Midbrain (tissue), 1 donor: ENCODE measurements around the gene CLMN.
"Not testable (repeated sequence)": the region's sequence is repeated elsewhere in the genome, so short reads cannot be mapped to it uniquely, and the experiment has no call there.

Source experiments
- DNase-seq: peaks from one replicate; lab custom pipeline; 2025; lab: John Stamatoyannopoulos, UW

Gene CLMN

DNA sequence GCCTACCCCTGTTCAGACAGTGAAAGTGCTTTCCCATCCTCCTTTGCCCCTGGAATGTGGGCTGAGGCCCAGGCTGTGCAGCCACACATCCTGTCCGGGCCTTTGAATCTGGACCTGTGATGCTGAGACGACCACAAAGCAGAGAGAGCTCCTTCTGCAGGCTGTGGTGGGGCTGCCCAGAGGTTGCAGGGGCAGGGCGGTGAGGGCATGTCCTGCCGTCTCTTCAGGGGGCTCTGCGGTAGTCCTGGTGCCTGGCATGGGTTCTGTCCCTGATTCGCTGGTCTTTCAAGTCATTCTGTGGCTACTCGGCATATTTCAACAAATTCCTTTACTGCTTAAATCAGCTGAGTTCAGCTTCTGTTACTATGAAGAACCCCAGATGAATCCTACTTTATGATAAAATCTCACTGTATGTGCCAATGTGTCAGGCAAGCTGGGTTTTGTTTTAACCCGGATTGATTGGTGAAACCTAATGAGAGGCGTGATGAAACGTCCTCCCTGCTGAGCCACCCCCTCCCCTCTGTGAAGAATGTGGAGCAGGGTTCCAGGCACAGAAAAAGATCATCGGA lies 99.0 kb downstream of the CLMN start:
- DNase-seq, result no peak

DNA sequence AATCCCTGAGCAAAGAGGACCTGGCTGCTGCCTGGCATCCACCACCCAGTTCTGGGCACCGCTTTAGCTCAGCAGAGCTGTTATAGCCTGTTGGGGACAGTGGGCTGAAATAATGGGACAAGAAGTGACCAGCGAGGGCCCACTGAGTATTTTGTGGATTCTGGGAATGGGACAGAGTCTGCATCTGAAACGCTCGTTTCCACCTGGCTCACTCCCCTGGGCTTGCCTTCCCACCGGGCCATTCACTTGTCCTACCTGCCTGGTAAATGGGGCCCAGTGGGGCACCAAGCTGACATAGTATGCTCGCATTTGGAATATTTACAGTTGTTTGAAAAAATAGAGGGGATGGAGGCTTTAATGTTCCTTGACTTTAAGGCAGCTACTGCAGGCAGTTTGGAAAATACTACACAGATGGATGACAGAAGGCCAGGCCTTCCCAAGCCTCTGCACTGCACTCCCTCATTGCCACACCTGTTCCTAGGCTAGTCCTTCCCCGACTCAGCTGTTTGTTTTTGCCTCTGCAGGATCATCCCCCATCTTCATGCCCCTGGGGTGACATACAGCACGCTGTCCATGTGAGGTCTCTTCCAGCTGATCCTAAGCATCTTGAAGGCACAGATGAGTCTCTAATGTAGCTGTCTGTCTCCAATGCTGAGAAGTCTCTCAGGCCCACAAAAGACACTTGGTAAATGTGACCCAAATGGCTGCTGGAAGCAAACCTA lies 101.1 kb downstream of the CLMN start:
- no peak for DNase-seq

DNA sequence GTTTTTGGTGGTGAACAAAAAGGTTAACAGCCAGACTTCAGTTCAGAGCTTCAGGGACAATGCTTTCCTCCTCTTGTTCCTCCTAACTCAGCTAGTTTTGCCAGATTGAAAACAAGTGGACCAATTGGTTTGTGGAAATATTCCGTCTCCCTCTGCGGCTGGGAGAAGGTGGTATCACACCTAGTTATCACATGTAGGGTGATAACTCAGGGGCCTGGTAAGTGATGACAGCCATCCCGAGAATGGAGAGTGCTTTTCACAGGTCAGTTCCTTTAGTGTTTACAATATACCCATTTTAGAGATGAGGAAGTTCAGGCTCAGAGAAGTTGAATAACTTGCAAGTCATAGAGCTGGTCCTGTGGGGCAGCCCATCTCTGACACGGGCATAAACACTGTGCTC lies 101.7 kb downstream of the CLMN start:
- DNase-seq, result no peak

DNA sequence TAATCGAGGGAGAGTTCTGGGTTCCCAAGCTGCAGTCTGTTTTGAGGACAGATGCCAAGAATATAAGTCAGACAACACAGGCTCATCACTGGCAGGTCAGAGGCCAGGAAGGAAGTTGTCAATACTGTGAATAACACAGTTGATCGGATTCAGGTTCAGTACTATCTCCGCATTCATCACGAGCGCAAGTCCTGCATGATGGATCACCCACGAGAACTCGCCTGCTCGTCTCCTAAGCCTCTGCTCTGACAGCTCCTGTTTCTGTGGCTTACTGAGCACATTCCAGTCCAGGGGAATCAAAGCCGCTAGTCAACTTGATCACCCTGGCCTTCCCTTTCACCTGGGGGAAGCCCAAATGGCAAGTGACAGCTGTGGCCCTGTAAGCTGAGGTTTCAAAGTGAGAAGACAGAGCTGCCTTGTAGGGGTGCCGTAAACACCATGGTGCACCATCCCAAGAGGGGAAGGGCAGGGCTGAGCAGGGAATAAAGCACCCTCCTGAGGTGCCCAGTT lies 102.3 kb downstream of the CLMN start:
- no peak for DNase-seq

DNA sequence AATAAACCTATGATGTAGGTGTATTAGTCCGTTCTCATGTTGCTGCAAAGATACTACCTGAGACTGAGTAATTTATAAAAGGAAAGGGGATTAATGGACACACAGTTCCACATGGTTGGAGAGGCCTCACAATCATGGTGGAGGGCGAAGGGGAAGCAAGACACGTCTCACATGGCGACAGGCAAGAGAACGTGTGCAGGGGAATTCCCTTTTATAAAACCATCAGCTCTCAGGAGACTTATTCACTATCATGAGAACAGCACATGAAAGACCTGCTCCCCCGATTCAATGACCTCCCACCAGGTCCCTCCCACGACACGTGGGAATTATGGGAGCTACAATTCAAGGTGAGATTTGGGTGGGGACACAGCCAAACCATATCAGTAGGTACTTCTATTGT lies 103.7 kb downstream of the CLMN start:
- DNase-seq, result no peak

DNA sequence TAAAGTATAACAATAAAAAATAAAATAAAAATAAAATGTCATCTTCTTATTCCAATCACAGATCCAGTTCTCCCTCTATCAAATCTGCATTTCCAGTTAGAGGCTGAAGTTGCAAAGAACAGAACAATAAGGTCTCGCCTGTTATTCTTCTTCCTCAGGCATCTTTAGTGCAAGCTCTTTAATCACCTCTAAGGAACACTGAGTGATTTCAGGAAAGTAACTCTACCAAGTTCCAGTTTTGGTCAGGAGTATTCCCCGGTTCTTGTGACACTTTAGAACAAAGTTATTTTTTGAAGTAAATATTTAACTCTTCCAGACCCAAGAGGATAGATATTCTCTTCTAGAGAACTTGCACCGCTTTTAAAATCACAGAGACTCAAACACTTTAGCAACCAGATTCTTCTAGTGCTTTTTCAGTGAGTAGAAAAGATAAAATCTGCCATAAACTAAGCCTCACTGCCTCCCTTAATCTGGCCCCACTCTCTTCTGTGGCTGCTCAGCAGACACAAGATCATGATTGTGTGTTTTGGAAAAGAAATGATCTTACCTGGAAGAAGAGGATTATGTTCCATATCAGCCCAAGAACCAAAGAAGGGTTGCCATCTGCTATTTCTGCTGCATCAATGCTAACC lies 104.5 kb downstream of the CLMN start:
- DNase-seq, result no peak

DNA sequence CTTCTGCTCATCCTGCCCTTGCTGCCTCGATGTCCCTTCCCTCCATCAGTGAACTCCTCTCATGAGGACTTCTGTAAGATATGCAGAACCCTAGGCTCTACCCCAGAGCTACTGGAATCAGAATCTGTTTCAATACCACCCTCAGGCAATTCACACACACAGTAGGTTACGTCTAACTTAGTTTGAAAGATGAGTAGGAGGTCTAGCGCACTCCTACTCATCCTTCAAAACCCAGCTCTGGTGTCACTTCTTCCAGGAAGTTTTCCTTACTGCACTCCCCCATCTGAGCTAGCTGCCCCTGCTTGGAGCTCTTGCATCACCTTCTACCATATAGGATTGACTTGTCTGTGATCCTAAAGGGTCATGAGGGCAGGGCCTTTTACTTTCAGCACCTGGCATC lies 105.9 kb downstream of the CLMN start:
- DNase-seq, result no peak

DNA sequence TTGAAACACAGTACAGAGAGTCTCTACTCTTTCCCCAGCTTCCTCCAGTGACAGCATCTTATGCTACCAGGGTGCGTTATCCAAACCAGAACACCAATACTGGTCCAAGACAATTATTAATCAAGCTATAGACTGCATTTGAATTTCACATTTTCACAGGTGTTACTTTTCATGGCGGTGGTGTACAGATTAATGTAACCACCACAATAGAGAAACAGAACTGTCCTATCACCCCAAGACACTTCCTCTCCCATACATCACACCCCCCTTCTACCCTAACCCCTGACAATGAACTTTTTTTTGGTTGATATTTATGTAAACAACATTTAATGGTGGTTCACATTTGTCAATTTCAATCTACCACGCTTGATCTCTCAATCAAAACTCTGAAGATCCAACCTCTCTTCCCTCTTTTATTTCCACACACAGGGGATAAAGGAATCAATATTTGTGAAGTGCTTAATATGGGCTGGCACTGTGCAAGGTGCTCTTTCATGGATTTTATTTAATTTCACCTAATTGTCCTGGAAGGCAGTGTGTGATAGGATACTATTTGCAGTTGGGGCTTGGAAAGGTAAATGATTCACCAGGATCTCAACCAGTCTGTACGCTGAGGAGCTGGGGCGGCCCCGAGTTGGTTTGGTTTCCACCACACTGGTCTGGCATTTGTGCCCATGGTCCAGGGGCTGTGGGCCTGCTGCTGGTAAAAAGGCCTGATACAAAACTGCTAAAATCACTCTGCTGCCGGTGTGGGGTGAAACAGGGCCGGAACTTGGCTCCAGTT lies 107.8 kb downstream of the CLMN start:
- DNase-seq, result no peak

DNA sequence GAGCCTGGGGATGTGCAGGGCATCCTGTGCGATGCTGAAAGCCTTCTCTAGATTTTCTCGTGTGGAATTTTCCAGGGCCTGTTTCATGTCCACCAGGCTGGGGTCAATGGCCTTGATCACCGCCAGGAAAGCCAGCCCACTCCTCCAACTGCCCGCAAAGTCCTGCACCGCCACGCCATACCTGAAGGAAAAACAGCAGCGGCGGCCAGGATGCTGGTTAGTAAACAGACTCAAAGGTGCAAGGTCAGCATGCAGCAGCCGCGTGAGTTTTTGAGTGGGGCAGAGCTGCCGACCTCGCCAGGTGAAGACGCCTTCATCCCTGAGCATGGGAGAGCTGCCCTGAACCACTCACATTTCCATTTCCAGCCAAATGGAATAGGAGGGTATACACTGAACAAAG lies 109.0 kb downstream of the CLMN start:
- DNase-seq, result no peak

DNA sequence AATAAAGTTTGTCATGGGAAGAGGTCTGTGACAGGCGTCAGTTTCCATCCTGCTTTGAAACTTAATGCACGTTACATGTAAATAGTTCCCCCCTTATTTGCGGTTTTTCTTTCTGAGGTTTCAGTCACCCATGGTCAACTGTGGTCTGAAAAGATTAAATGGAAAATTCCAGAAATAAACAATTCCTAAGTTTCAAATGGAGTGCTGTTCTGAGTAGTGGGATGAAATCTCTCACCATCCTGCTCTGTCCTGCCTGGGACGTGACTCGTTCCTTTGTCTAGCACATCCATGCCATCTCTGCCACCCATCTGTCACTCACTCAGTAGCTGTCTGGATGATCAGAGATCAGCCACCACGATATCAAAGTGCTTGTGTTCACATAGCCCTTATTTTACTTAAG lies 111.1 kb downstream of the CLMN start:
- DNase-seq, result no peak

DNA sequence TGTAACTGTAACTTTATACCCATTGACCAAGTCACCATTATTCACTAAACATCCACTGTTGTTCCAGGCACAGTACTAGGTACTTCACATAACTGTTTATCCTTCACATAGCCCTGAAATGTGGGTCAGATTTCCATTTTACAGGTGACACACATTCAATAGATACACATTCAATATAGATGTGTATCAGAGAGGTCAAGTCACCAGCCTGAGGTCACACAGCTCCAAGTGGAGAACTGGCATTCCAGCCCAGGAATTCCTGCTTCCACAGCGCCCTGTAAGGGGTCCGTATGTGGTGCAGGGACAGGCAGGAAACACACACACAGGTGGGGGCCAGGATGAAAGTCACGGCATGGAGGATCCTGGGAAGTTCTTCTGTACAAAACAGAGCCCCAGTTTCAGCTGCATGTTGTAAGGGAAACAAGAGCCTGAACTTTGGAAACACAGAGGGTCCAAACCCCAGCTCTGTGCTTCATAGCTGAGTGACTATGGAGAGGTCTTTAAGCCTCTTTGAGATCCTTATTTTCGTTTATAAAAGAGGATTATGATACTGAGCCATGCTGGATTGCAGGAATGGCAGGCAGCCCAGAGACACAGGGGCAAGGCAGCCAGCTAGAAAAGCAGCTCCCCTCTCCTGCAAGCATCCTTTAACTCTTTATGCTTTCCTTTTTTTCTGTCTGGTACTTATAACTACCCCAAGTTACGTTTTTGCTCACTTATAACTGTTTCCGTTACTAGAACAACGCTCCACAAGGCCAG lies 112.1 kb downstream of the CLMN start:
- no peak for DNase-seq

DNA sequence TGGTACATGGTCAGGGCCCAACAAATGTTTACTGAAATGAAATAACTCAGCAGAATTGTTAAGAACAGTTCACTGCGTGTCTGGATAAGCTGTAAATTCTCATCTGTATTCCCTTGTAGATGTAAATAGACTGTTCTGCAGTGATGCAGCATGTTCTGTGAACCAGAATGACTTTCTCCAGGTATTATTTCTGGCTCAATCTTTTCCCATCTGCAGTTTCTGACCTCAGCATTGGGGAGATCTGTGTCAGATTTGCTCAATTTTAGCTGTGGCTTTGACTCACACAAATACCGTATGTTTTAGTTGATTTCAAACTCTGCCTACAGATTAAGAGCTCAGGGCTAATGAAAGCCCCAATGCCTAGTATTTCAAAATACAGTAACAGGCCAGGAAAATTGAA lies 113.2 kb downstream of the CLMN start:
- no peak for DNase-seq

DNA sequence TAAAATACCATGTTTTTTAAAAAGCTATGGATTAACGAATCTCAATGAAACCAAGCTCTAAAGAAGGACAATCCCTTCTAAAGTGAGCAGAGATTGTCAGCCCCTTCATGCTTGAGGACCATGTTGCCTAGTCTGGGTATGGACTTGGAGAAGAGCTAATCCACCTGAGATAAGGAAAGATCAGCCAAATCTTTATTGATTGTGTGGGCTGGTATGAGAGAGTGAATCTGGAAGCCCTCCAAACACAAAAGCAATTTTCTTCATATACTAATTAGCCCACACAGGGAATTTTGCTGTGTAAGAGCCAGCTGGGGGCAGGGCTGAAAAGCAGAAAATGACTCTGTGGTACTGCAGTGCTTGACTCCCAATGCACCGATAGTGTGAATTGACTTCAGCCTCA lies 115.0 kb downstream of the CLMN start:
- DNase-seq, result no peak

DNA sequence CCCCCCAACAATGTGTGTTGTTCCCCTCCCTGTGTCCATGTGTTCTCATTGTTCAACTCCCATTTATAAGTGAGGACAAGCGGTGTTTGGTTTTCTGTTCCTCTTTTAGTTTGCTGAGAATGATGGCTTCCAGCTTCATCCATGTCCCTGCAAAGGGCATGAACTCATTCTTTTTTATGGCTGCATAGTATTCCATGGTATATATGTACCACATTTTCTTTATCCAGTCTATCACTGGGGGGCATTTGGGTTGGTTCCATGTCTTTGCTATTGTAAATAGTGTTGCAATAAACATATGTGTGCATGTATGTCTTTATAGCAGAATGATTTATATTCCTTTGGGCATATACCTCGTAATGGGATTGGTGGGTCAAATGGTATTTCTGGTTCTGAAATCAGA lies 118.0 kb downstream of the CLMN start:
- not testable (repeated sequence) for DNase-seq

DNA sequence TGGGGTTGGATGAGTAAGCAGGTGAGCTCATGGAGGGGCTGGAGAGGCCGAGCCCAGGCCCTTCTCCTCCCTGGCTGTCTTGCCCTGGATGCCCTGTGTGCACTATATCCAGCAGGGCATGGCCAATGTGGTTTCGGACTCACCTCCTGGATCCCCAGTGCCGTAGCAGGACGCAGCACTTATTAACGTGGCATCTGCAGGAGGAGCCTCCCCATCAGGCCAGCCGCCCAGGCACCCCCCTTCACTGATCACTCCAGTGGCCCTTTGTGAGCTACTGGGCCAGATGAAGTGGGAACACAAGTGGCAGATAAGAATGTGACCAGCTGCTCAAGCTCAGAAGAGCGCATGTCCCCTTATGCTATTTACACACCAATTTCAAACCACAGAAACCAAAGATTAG lies 119.3 kb downstream of the CLMN start:
- no peak for DNase-seq

DNA sequence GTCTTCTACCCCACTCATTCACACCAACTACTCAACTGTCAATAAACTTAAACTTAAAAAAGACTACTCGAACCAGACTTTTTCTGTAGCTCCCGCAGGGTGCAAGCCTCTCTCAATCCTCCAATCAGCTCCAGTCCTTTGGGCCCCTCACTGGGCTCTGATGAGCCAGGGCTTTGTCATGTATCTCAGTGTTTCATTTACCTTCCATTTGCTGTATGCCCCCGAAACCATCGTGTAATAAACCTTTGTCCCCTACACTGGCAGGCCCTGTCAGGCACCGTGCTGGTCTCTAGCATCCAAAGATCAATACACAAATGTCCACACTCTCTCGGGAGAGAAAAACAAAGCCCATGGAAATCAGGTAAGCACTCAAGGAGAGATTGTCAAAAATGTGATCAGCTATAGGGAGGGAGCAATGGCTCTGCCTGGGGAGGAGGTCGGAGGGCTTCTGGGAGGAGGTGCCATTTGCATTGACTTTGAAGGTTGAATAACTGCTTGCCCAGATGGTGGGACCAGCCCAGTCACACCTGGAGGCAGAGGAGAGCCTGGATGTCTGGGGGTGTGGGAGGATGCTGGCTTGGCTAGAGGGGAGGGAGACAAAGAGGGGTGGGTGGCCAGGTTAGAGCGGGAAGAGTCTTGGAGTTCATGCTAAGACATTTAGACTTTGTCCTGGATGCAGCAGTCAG lies 120.3 kb downstream of the CLMN start:
- DNase-seq, result no peak

DNA sequence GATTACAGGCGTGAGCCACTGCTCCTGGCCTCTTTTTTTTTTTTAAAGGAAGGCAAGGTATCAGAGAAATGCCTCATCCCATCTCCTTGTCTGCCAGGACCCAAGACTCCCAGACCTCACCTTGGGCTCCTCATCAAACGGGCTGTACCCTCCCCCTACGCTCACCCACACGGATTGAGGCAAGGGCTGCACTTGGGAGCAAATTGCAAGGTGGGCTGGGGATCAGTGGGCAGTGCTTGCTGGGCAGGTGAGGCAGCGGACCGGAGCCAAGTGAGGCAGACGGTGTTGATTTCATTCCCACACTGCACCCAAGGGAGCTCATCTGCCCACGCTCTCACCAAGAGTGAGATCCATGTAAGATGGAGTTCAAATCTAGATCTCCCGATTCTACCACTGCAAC lies 121.4 kb downstream of the CLMN start:
- no peak for DNase-seq

DNA sequence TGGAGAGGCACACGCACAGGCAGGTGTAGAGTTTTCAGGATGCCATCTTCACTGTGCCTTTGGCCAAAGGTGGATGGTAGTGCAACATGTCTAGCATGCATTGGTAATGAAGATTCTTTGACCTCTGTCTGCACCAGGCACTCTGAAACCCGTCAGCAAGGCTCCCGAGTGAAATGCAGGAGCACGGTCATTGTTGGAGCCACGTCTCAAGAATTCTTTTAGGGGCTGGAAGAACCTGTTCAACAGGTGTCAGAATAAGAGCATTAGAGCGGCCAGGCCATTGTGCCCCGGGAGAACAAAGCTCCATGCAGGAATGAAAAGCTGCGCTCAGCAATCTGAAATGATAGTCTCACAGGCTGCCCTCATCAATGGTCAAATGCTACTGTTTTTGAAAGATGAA lies 122.2 kb downstream of the CLMN start:
- no peak for DNase-seq

DNA sequence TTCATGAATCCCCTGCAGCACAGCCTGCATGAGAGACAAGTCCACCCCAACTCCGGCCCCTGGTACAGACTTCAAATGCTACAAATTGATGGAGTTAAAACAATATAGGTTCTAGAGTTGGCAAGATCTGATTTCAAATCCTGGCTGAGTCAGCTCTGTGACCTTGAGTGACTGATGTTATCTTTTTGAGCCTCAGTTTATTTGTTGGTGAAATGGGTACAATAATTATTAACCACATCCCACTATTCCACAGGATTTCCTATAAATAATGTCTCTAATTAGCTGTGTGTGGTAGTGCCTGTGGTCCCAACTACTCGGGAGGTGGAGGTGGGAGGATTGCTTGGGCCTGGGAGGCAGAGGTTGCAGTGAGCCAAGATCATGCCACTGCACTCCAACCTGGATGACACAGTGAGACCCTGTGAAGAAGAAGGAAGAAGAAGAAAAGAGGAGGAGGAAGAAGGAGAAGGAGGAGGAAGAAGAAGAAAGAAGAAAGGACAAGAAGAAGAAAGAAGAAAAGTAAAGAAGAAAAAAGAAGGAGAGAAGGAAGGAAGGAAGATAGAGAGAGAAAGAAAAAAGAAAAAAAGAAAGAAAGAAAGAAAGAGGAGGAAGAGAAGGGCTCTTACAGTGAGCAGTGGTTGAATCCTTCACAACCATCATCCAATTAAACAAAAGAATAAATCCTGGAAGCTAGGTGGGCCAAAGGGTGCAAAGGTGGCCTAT lies 122.7 kb downstream of the CLMN start:
- DNase-seq, result no peak

DNA sequence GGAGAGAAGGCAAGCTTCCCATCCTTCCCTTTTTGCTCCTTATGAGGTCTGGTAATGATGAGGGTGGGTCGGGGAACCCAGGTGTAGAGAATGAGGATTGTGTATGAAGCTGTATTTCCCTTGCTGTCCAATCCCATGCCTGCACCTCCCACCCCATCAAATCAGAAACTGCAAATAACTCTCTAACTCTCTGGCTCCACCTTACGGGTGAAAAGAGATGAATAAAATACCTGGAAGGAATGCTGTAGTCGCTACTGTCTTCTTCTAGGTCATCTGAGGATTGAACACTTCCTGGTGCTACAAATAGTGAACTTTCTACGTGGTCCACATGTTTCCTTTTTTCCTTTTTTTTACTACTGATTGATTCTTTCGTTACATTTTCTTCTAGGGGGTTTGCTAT lies 123.4 kb downstream of the CLMN start:
- DNase-seq, result no peak

DNA sequence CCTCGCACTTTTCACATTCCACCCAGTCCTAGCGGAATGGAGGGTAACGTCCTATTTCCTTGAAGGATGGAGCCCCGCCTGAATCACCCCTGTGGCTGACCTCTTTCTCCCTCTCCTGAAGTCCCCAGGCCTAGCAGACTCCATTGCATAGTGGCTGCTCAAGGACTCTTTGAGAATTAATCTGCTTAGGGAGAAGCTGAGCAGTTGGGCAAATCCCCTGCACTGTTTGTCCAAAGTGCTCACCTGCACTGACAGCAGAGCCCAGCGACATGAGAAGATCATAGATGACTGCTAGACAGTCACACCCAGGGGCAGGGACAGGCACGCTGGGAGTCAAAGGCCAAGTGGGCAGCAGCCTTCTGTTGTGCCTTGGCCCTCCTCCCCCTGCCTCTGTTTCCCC lies 124.7 kb downstream of the CLMN start:
- no peak for DNase-seq
